GM12878 (cell line): ENCODE data around the gene COL18A1. TPM values are rescaled to one million over a fixed set of nuclear protein-coding genes. Genes with fewer than 3 reads are reported as not detected.
A peak's percentile ranks its signal among the peaks of the same experiment; 100 is the strongest.

Experiments used
- ATAC-seq: fragments of 200-7000 bp; cut with Tn5 transposase; 3 replicates; pipeline ENCODE4 v1.9.1; 2020; ENCODE audit warnings: mild to moderate bottlenecking, moderate library complexity
- BruUV-seq: library from RNA; stranded (reverse); fragments of 400-500 nt; replicated peaks from 2 replicates; lab custom pipeline; 2021; lab: Mats Ljungman, UMichigan
- CTCF ChIA-PET: fragments of 300-600 bp; sonication (Branson Sonifier 250); formaldehyde crosslinking; extraction: SDS; loops from one replicate; lab custom pipeline; 2021; ENCODE audit warnings: inconsistent platforms; lab: Yijun Ruan, JAX
- POLR2A ChIA-PET: fragments of 350-600 bp; formaldehyde crosslinking; extraction: SDS; loops from one replicate; lab custom pipeline; 2021; ENCODE audit warnings: inconsistent platforms; lab: Charles Lee
- RAD21 ChIA-PET: fragments of 300-600 bp; sonication (Branson Sonifier 250); formaldehyde crosslinking; loops from one replicate; lab custom pipeline; 2023; ENCODE audit warnings: antibody characterized with exemption; ENCODE audit not compliant: unreplicated experiment; lab: Charles Lee
- SMC1A ChIA-PET: fragments of 300-600 bp; sonication (Branson Sonifier 250); formaldehyde crosslinking; loops from one replicate; lab custom pipeline; 2023; ENCODE audit not compliant: unreplicated experiment, uncharacterized antibody; lab: Charles Lee
- DNase-seq: peaks from one replicate; pipeline ENCODE4 v3.0.0-alpha.2; 2011; ENCODE audit warnings: low read depth, low spot score
- FAIRE-seq: peaks from 3 replicates; lab custom pipeline; 2011; peaks lifted over from hg19 to GRCh38; lab: Jason Lieb, UNC
- H2AFZ ChIP-seq: 2 replicates; pipeline ENCODE4 v1.6.0; 2011; ENCODE audit warnings: low read depth, low read length, control low read depth; ENCODE audit not compliant: control insufficient read depth
- H3K27ac ChIP-seq: 2 replicates; pipeline ENCODE4 v1.5.1; 2011; ENCODE audit warnings: control low read depth; ENCODE audit not compliant: control insufficient read depth, insufficient read depth
- H3K27me3 ChIP-seq, 2 experiments: replicated peaks in 1 of 2; 2 replicates each; pipeline versions ENCODE4 v1.6.0 to v1.6.1; 2011; ENCODE audit warnings: low read length in 1 of 2; ENCODE audit not compliant: control insufficient read depth in 2 of 2, insufficient read depth in 2 of 2
- H3K36me3 ChIP-seq, 2 experiments: 2 replicates each; pipeline ENCODE4 v1.5.1; 2011; ENCODE audit warnings: low read length in 1 of 2; ENCODE audit not compliant: control insufficient read depth in 2 of 2, insufficient read depth in 2 of 2
- H3K4me1 ChIP-seq: 2 replicates; pipeline ENCODE4 v1.6.1; 2011; ENCODE audit warnings: mild to moderate bottlenecking, low read length, moderate library complexity, mixed read lengths; ENCODE audit not compliant: control insufficient read depth, insufficient read depth
- H3K4me2 ChIP-seq: 2 replicates; pipeline ENCODE4 v1.6.0; 2011; ENCODE audit warnings: control low read depth; ENCODE audit not compliant: control insufficient read depth, insufficient read depth
- H3K4me3 ChIP-seq: fragments of 200-600 bp; sonication (generic); 2 replicates; pipeline ENCODE4 v1.5.1; 2016
- H3K79me2 ChIP-seq: 2 replicates; pipeline ENCODE4 v1.6.0; 2011; ENCODE audit warnings: low read length; ENCODE audit not compliant: control insufficient read depth, insufficient read depth
- H3K9ac ChIP-seq: 2 replicates; pipeline ENCODE4 v1.8.0; 2011; ENCODE audit warnings: low read length, control low read depth, mixed read lengths; ENCODE audit not compliant: control insufficient read depth, insufficient read depth
- H3K9me3 ChIP-seq: replicated peaks from 3 replicates; pipeline ENCODE4 v1.5.1; 2011; ENCODE audit warnings: mild to moderate bottlenecking, low read length; ENCODE audit not compliant: control insufficient read depth, insufficient read depth
- H4K20me1 ChIP-seq: 2 replicates; pipeline ENCODE4 v1.6.0; 2011; ENCODE audit not compliant: control insufficient read depth, insufficient read depth
- BMI1 ChIP-seq: fragments of 450-650 bp; IDR thresholded peaks from 2 replicates; pipeline ENCODE4 v1.6.1; 2016; ENCODE audit warnings: mild to moderate bottlenecking, moderate library complexity, borderline replicate concordance
- CHD2 ChIP-seq: IDR thresholded peaks from 2 replicates; pipeline ENCODE4 v1.6.1; 2011; ENCODE audit warnings: low read depth, low read length, improper control_type of control experiment, borderline replicate concordance
- CREB1 ChIP-seq: IDR thresholded peaks from 2 replicates; pipeline ENCODE4 v1.6.1; 2012; ENCODE audit warnings: low read depth, mild to moderate bottlenecking, inconsistent platforms
- CREM ChIP-seq: IDR thresholded peaks from 2 replicates; pipeline ENCODE4 v1.6.1; 2014; ENCODE audit warnings: antibody characterized with exemption, low read depth
- IRF4 ChIP-seq: IDR thresholded peaks from 2 replicates; pipeline ENCODE4 v1.6.1; 2011; ENCODE audit warnings: low read depth, low read length
- SREBF2 ChIP-seq: IDR thresholded peaks from 2 replicates; pipeline ENCODE4 v1.6.1; 2012; ENCODE audit warnings: mild to moderate bottlenecking, low read length
- TCF12 ChIP-seq: IDR thresholded peaks from 2 replicates; pipeline ENCODE4 v1.6.1; 2011; ENCODE audit warnings: low read depth, mild to moderate bottlenecking, low read length
- ZBTB40 ChIP-seq: fragments of 450-650 bp; IDR thresholded peaks from 2 replicates; pipeline ENCODE4 v1.6.1; 2016; ENCODE audit warnings: mild to moderate bottlenecking, moderate library complexity, borderline replicate concordance
- ZSCAN29 ChIP-seq: fragments of 450-650 bp; IDR thresholded peaks from 2 replicates; pipeline ENCODE4 v1.6.1; 2017; ENCODE audit warnings: mild to moderate bottlenecking, moderate library complexity
- WGBS: methylation state at CpG from one replicate; pipeline ENCODE4 v1.1.6; 2016; ENCODE audit warnings: low lambda C conversion rate; ENCODE audit not compliant: insufficient replicate concordance, insufficient coverage; ENCODE audit errors: missing lambda C conversion rate; 5-methylcytosine and 5-hydroxymethylcytosine counted together
- in situ Hi-C: fragments of 300-500 bp; cut with MboI; formaldehyde crosslinking; loops from 9 replicates; pipeline ENCODE4 v1.14.3; 2018; ENCODE audit warnings: mixed read lengths
- intact Hi-C: fragments of 100-400 bp; cut with micrococcal nuclease; formaldehyde crosslinking; loops from one replicate; pipeline ENCODE4 v1.14.2; 2022; ENCODE audit not compliant: unreplicated experiment
- polyA plus RNA-seq, 11 experiments: library from polyadenylated mRNA; depleted of rRNA in 4 of 11; unstranded in 6 of 11; stranded (reverse) in 5 of 11; fragments of >200 nt; fragmentation: Nextera tagmentation in 4 of 11; fragmentation: Illumina TruSeq in 1 of 11; extraction: Ambion mirVana in 4 of 11; extraction: Trizol in 1 of 11; gene quantifications; 1 replicate in 1 of 11; 2 replicates in 10 of 11; pipeline versions ENCODE4 v1.2.1 to v1.2.3, GENCODE V29; 2011 to 2016; ENCODE audit warnings: inconsistent platforms in 2 of 11, missing spikeins in 2 of 11, low read depth in 1 of 11
- total RNA-seq, 4 experiments: library from RNA; depleted of rRNA in 3 of 4; stranded (reverse); fragments of >200 nt in 3 of 4; fragmentation: Illumina TruSeq in 1 of 4; extraction: Trizol in 1 of 4; gene quantifications; 2 replicates each; pipeline versions ENCODE4 v1.2.1 to v1.2.3, GENCODE V29; 2013 to 2021

Gene COL18A1
- total and polyA plus RNA-seq, 10 of the 15 experiments (the other 5 are each of a cell fraction or from before 2014, with no cell fraction given), result under 0.01 to 0.49 (median 0.09) TPM; not detected in 3

GRCh38 chr21:45438391-45439145 is 33.6 kb downstream of the COL18A1 start:
- Histone ChIP-seq H3K9ac (no peak overlapping the region), H2AFZ (no peak overlapping the region; the same call in 1 of the 2 replicates), H3K27me3 (no peaks in the 10 kb centered on the region), H3K27ac (no peak overlapping the region), H3K36me3 (no peaks in the 10 kb centered on the region), H3K4me1 (no peaks in the 10 kb centered on the region), H3K4me2 (0 out of 2 replicates have a peak overlapping the region, but pooled peaks have one; percentile 48), H3K9me3 (no peaks in the 10 kb centered on the region; the same call in 2 of the 3 replicates), H3K79me2 (no peaks in the 10 kb centered on the region), H3K4me3 (no peak overlapping the region), H4K20me1 (no peaks in the 10 kb centered on the region)
- no peak for ATAC-seq
- intact Hi-C loops (loop anchor here (1.0 kb wide), 2 partner anchors 146 to 298 kb away; no protein-coding TSS in a partner anchor), in situ Hi-C loops (no loop called here)
- POLR2A ChIA-PET, result no interaction called here
- TF ChIP-seq SREBF2 (no peak), IRF4 (no peak), BMI1 (no peak), ZSCAN29 (no peak), TCF12 (no peak), CREB1 (no peak), CREM (no peak), ZBTB40 (no peak), CHD2 (no peak)
- WGBS, result 66% methylated on average over 22 of the region's 26 CpGs
- SMC1A ChIA-PET, result no interaction called here
- DNase-seq, result no peak
- CTCF ChIA-PET, result no interaction called here
- FAIRE-seq, result no peak
- BruUV-seq, result no TSS peak
- RAD21 ChIA-PET, result no interaction called here
